HG03457 (cell line): ENCODE data around the gene RRP1B.

Experiments used
- ATAC-seq: cut with Tn5 transposase; IDR thresholded peaks from one replicate; pipeline ENCODE4 v1.9.1; 2021; ENCODE audit warnings: moderate number of reproducible peaks; ENCODE audit not compliant: unreplicated experiment

The RRP1B gene

DNA sequence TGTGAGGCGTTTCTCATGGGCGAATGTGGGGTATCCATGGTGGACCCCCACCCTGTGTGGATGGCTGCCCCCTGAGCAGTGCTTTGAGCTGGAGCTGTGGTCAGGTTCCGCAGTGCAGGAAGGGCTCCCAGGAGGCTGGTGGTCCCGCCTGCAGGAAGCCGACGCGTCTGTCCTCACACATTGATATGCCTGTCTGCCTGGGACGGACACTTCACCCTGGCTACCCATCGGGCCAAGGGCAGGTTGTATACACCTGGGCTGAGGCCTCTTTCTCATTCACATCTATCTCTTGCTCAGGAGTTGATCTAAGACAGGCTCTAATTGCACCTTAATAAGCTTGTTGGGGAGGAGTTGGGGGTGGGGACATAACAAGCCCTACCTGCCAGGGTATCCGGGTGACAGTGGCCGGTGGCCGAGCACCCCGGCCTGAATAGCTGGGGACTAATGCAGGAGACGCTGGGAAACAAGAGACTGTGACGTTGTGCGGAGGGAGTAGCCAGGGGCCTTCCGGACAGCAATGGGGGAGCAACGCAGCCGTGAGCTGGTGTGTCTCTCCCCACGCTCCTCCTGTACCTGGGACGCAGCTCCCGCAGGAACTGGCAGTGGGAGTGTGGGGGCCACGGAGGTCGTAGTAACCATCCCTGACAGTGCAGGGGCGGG lies 81.3 kb downstream of the RRP1B start:
- no peak for ATAC-seq

- ATAC-seq, result no peak
Observed at GRCh38 chr21:43741423-43742096, 82.2 kb downstream of the RRP1B start.

DNA sequence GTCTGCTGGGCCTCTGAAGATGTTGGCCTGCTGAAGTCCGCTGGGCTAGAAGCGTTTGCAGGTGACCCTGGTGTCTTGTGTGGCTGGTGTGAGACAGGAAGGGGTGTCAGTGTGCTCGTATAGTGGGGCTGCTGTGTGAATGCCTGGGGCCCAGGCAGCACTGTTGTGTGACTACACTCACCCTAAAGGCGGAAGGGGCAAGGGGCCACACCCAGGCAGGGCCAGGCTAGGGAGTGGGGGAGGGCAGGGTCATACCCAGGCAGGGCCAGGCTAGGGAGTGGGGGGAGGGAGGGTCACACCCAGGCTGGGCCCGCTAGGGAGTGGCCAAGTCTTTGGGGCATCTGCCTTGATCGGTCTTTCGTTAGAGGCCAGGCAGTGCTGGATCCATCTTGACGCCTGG lies 84.6 kb downstream of the RRP1B start:
- no peak for ATAC-seq

GRCh38 chr21:43744725-43745124 lies 85.4 kb downstream of the RRP1B start:
- ATAC-seq, result no peak
